GM19240 (cell line): ENCODE results near the gene CTPS1.
A peak's percentile ranks its signal among the peaks of the same experiment; 100 is the strongest.

Experiments
- DNase-seq: peaks from one replicate; pipeline ENCODE4 v3.0.0; 2011; ENCODE audit warnings: low spot score; ENCODE audit not compliant: insufficient read length

Gene CTPS1

DNA sequence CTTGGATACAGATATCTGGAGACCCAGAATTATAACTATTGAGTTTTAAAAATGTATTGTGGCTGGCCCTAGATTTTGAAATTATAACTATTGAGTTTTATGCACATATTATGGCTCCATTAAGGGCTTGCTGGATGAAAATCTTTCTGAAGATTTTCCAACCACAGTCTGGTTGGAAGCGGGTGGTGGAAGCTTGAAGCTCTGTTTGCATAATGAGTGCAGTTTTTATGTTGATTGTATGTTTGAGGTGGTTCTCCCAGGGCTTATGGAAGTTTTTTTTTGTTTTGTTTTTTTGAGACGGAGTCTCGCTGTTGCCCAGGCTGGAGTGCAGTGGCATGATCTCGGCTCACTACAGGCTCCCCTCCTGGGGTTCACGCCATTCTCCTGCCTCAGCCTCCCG is 10.1 kb upstream of the CTPS1 start:
- no peak for DNase-seq

DNA sequence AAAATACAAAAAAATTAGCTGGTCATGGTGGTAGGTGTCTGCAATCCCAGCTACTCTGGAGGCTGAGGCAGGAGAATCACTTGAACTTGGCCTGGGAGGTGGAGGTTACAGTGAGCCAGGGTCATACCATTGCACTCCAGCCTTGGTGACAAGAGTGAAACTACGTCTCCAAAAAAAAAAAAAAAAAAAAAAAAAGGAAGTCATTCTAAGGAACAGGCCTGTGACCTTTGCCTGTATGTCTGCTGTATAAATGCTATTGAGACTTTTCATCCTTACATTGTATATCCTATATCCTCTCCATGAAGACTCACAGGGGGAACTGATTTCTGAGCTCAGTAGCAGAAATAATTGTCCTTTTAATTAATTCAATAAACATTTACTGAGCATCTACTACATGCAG is 7.5 kb upstream of the CTPS1 start:
- no peak for DNase-seq

- no peak for DNase-seq
These were observed 5.6 kb upstream of the CTPS1 start for GRCh38 chr1:40973912-40974311.

DNA sequence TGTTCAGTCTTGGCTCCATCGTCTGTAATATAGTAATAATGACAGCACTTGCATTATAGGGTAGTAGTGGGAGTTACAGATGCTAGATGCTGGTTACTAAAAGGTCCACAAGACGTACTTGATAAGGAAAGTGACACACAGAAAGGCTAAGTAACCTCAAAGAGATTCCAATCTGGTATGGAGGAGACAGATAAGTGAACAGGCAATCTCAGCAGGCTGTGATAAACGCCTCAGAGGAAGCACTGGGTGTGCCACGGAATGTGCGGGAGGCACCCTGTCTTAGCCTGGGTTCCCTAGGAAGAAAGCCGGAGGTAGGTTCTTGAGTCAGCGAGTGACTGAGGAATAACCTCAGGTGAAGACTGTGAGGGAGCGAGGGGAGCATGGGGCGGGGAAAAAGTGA is 4.6 kb upstream of the CTPS1 start:
- DNase-seq: no peak

DNA sequence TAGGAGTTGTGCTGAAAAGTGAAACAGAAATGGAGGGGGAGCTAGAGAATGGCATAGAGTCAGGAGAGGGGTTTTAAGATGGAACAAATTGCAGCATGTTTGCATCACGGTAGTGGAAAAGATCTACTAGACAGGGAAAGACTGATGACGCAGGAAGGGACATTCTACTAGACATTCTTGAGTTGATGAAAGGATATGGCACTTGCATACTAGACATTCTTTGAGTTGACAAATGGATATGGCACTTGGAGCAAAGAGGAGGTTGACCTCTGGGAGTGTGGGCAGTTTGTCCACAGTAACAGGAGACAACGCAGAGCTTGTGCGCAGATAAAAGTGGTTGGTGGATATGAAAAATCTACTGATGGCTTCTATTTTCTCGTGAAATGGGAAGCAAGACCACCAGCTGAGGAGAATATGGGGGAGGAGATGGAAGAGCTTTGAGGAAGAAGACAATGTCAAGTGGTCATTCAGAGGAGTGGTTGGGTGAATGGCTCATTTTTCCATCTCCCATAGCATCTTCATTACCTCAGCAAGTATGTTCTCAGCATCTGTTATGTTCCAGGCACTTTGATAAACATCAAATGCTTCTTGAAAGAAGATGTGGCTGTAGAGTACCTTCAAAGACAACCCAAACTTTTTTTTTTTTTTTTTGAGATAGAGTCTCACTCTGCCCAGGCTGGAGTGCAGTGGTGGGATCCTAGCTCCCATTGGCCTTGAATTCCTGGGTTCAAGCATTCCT is 2.4 kb upstream of the CTPS1 start:
- DNase-seq: no peak

GRCh38 chr1:40977716-40978115 is 1.8 kb upstream of the CTPS1 start:
- no peak for DNase-seq

- DNase-seq: no peak
These were observed 633 bp upstream of the CTPS1 start for GRCh38 chr1:40978886-40979240.

DNA sequence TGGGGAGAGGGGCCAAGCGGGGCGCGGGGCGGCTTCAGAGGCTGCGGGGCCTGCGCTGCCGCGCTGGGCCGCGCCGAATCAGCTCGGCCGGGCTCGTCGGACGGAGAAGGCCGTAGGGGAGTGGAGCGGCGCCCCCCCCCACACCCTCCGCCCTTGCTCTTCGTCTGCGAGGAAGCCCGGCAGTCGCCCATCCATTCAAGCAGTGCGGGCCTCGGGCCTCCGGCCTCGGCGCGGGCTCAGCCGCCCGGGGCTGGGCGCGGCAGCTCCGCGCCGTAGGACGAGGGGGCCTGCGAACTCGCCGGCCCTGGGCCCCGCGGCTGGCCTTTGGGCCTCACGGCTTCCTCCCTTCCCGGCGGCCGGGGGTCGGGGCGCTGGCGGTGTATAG is 564 bp downstream of the CTPS1 start:
- peak; percentile 22 for DNase-seq

DNA sequence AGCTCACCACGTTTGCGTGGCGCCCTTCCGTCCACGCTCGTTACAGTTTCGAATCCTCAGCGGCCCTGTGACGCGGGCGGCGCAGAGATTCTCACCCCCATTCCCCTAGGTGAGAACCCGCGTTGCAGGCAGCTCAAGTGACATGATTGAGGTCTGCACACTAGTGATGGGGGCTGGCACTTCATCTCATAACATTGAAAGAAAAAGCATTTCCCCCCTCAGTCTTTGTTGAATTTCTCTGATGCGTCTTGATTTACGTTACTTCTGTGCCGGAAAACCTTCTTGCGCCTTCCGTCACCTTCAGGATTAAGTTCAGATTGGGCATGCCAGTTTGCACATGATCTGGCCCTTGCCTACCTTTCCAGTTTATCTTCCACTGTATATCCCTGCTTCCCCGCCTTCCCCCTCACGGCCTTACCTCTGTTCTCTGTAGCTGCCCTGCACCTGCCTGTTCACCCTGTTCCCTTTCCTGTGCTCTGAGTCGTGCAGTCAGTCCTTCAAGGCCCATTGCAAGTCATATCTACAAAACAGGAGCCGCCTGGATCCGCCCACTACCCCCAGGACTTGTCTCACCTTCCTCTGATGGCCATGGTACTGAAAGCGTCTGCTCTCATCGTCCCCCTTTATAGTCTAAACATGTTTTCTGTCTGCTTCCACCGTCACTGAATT is 1.1 kb downstream of the CTPS1 start:
- DNase-seq: peak; percentile 37

- DNase-seq: no peak
These were observed 2.4 kb downstream of the CTPS1 start for GRCh38 chr1:40981691-40982448.

- DNase-seq: no peak
These were observed 3.2 kb downstream of the CTPS1 start for GRCh38 chr1:40982721-40983120.

GRCh38 chr1:40983286-40983685 is 3.8 kb downstream of the CTPS1 start:
- no peak for DNase-seq

- DNase-seq: no peak
These were observed 4.6 kb downstream of the CTPS1 start for GRCh38 chr1:40984066-40984465.

GRCh38 chr1:40984531-40984930 is 5.0 kb downstream of the CTPS1 start:
- no peak for DNase-seq

DNA sequence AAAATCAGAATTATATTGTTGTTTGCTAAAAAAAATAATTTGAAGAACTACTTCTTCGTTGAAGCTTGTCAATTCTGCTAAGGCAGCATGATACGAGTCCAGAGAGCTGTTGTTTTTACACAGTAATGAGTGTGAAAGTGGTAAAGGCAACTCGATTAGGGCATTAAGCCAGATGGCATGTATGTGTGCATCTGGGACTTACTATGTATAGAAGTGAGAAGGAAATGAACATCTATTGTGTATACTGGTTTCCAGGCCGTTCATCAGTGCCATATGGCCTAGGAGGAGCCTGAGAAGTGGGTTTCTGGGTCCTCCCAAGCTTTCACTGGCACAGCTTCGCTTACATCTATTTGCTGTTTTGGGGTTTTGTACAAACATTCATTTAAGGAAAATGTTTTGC is 5.7 kb downstream of the CTPS1 start:
- no peak for DNase-seq

- no peak for DNase-seq
These were observed 6.4 kb downstream of the CTPS1 start for GRCh38 chr1:40985875-40986274.

DNA sequence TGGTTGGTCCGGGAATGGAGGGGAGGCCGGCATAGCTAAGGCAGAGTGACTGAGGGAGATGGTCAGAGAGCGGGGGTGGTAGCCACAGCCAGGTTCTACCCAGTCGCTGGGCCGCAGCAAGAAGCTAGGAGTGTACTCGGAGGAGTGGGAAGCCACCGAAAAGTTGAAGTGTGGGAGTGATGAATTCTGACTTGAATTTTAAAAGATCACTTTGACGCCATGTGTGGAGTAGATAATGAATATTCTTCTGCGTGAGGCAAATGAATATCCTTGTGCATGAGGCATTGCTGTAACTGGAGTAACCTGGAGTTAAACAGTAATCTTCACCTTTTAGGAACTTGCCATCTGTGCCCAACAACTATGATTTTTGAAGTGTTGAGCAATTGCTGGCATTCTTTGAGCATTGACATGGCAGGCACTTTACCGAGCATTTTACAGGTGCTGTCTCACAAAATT is 6.9 kb downstream of the CTPS1 start:
- no peak for DNase-seq

DNA sequence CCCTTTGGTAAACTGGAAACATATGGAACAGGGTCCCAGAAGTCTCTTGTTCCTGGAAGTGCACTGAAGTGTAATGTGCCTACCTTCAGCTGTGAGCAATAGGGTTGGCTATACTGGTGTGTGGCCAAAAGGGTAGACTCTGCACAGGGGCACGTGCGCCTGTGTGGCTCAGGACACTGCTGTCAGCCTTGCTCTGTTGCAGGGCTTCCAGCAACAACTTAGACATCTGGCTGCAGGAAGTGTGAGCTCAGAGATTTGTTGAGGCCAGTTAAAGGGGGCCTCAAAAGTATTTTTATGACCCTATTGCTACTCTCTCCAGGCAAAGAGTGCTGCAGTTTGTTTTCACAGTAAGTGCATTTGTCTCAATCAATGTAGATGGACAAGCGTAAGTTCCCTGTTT is 7.5 kb downstream of the CTPS1 start:
- no peak for DNase-seq

GRCh38 chr1:40987439-40988276 is 8.2 kb downstream of the CTPS1 start:
- no peak for DNase-seq

- no peak for DNase-seq
These were observed 8.8 kb downstream of the CTPS1 start for GRCh38 chr1:40988280-40988679.

DNA sequence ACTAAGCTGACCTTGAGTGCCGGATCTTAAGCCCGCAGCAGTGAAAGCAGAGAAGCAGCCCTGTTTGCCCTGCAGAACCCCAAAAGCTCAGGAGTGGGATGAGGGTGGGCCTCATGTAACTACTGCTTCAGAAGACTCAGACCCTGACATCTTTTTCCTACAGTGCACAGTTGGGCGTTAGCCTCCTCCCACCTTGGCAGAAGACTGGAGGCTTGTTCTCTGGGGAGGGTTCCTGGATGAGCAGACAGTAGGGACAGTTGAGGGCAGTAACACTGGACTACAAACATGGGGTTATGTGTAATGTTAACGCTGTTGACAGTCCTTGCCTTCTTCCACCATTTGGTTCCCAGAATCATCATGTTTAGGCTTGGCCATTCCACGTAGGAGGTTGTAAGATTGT is 9.6 kb downstream of the CTPS1 start:
- DNase-seq: no peak

DNA sequence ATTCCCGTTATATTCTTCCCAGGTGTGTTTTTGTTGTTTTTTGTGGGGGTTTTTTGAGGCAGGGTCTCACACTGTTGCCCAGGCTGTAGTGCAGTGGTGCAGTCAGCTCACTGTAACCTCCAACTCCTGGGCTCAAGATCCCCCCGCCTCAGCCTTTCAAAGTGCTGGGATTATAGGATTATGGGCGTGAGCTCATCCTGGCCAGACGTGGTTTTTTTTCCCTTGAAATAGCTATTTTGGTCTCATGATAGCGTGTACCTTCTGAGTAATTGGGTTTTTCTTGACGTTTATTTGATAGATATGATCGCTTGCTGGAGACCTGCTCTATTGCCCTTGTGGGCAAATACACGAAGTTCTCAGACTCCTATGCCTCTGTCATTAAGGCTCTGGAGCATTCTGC is 17.6 kb downstream of the CTPS1 start:
- DNase-seq: no peak
